ENCODE measurements around the gene TRH.
"Not testable (repeated sequence)": the region's sequence is repeated elsewhere in the genome, so short reads cannot be mapped to it uniquely, and the experiment has no call there.

Gene TRH

DNA sequence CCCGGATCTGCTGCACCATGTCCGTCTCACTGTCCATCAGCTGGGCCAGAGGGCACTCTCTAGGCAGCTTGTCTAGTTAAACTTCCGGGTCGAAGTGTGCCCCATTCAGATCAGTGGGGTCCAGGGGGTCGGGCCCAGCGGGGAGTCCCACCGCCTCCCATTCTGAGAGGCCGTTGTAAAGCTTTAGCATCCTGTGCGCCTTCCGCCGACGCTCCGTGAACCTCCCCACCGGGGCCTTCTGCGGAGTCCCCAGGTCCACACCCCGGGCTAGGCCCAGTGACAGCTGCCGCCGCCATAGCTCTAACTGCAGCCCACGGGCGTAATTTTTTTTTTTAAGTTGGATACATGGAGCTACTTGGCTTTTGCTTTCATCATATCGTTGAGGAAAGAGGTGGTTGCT, 38.7 kb downstream of the TRH start:
- DNase-seq, result not testable (repeated sequence)

DNA sequence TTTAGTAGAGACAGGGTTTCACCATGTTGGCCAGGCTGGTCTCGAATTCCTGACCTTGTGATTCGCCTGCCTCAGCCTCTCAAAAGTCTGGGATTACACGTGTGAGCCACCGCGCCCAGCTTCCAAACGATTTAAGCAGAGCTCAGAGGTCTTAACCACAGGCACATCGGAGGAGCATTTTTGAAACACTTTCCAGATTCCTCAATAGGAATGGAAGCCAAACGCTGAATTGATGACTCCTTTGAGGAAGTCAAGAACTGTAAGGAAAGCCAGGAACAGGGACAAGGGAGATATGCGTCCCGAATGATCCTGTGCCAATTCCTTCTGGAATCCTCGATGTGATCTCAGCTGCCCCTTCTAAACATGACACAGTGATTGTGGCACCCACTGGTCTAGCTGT, 40.0 kb downstream of the TRH start:
- DNase-seq, result no peak

DNA sequence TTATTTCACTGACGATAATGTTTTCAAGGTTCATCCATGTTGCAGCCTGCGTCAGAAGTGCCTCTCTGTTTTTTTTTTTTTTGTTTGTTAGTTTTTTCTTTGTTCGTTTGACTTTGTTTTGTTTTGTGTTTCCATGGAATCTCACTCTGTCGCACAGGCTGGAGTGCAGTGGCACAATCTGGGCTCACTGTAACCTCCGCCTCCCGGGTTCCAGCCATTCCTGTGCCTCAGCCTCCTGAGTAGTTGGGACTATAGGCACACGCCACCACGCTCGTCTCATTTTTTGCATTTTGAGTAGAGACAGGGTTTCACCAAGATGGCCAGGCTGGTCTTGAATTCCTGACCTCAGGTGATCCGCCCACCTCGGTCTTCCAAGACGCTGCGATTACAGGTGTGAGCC, 43.1 kb downstream of the TRH start:
- DNase-seq, result not testable (repeated sequence)

DNA sequence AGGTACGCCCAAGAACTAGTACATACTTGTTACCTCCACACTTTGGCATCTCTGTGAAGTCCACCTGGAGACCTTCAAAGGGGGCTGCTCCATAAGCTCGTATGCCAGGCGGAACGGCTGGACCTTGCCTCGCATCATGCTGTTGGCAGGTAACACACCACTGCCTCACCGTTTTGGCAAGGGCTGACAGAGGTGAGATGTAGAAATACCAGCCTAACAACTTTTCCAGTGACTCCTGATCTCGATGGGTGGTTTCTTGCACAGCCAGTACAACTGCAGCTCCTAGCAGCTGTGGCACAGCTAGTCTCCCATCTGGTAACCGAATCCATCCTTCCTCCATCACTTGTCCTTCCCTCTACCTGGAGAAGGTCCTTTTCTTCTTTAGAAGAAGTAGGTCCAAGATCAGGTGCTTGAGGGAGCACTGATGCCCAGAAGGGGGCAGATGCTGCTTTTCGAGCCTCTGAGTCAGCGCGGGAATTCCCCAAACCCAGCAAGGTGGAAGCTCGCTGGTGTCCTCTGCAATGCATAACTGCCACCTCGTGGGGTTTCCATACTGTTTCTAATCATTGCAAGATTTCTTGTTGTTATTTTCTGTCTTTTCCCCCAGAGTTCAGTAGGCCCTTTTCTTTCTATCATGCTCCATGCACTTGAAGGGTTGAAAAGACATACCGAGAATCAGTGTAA, 51.8 kb downstream of the TRH start:
- peak; percentile 8 for DNase-seq

DNA sequence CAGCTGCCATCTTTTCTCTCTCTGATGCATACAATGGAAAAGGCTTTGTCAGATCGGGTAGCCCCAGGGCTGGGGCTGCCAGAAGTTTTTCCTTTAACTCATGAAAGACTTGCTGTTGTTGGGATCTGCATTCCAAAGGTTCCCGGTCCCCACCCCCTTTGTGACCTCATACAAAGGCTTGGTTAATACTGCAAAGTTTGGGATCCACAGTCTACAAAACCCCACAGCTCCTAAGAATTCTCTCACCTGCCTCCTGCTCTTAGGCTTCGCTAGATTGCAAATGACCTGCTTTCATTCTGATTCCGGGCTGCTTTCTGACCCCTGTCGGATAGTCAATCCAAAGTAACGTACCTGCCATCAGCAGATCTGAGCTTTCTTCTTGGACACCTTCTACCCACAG, 52.9 kb downstream of the TRH start:
- DNase-seq, result not testable (repeated sequence)
